Neuron (in vitro differentiated cells): ENCODE measurements around the gene SLC25A1.

Experiments
- H2AFZ ChIP-seq: one replicate; pipeline ENCODE4 v1.6.1; 2013; ENCODE audit warnings: low read depth, mild to moderate bottlenecking, inconsistent platforms, low read length, moderate library complexity
- H3K27me3 ChIP-seq: one replicate; pipeline ENCODE4 v1.6.1; 2013; ENCODE audit warnings: low read length; ENCODE audit not compliant: insufficient read depth
- H3K36me3 ChIP-seq: one replicate; pipeline ENCODE4 v1.6.1; 2013; ENCODE audit warnings: low read length; ENCODE audit not compliant: insufficient read depth
- H3K4me1 ChIP-seq: one replicate; pipeline ENCODE4 v1.6.1; 2013; ENCODE audit warnings: low read length; ENCODE audit not compliant: insufficient read depth
- H3K4me3 ChIP-seq: 2 replicates; pipeline ENCODE4 v1.5.1; 2013; ENCODE audit warnings: mild to moderate bottlenecking, low read length, moderate library complexity
- H3K9me3 ChIP-seq: one replicate; pipeline ENCODE4 v1.6.1; 2013; ENCODE audit warnings: low read length

Gene SLC25A1

DNA sequence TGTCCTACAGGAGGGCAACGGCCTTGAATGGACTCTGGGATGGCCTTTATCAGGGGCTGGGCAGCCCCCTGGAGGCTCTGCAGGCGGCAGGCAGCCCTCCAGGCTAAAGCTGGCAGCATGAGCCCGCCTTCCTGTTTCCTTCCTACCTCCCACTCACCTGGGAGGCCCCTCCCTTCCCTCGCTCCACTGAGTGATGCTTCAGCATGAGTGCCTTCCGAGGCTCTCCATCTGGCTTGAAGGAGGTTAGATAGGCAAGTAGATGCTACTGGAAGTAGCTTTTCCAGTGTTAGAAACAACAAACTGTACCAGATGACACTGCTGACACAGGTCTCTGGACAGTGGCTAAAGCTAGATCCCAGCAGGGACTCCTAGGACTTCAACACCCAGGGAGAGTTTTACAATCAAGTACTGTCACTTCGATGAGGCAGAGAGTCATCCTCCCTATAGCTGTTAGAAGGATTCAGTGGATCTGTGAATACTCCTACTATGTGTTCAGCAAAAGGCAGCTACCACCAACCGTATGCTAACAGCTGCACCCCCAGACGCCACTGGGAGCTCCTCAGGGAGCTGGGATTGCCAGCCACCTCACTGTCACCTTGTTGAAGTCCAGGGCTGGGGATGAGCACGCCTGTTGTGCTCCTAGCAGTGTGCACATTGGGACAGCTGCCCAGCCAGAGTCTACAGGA lies 4.1 kb upstream of the SLC25A1 start:
- no peaks in the 10 kb centered on the region for H3K27me3 ChIP-seq
- no peak overlapping the region for H3K4me3 ChIP-seq
- peaks cover 9% of the 10 kb centered on the region for H3K4me1 ChIP-seq
- H3K9me3 ChIP-seq, result no peaks in the 10 kb centered on the region
- H2AFZ ChIP-seq, result no peak overlapping the region
- H3K36me3 ChIP-seq, result no peaks in the 10 kb centered on the region

DNA sequence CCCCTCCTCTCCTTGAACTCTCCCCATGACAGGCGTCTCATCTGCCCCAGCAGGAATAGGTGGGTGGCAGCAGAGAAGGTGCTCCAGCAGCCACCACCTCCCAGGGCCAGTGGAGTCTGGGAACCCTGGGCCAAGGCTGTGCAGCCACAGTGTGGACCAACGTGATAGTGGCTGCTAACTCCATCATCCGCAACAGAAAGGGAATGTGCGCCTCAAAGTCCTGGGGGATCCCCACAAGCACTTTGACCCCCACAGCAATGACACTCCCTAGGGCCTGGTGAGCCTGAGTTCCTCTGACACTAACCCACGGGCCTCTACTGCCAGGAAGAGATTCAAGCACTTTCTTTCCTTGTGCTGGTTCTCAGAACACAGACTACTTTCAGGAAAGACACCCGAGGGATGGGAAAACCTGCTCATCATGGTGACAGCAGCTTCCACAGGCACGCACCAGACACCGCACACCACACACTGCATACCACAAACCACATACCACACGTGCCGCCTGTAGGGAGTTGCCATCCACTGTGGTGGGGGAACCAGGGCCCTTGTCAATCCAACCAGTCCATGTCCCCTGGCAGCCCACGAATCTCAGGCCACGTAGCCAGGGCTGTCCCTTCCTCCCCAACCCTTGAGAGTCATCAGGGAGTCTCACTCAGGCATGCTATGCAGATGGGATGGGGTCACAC lies 3.4 kb upstream of the SLC25A1 start:
- Histone ChIP-seq H3K36me3 (peaks cover 4% of the 10 kb centered on the region), H3K9me3 (no peaks in the 10 kb centered on the region), H3K4me1 (peaks cover 16% of the 10 kb centered on the region), H3K4me3 (no peak overlapping the region), H3K27me3 (no peaks in the 10 kb centered on the region), H2AFZ (no peak overlapping the region)

DNA sequence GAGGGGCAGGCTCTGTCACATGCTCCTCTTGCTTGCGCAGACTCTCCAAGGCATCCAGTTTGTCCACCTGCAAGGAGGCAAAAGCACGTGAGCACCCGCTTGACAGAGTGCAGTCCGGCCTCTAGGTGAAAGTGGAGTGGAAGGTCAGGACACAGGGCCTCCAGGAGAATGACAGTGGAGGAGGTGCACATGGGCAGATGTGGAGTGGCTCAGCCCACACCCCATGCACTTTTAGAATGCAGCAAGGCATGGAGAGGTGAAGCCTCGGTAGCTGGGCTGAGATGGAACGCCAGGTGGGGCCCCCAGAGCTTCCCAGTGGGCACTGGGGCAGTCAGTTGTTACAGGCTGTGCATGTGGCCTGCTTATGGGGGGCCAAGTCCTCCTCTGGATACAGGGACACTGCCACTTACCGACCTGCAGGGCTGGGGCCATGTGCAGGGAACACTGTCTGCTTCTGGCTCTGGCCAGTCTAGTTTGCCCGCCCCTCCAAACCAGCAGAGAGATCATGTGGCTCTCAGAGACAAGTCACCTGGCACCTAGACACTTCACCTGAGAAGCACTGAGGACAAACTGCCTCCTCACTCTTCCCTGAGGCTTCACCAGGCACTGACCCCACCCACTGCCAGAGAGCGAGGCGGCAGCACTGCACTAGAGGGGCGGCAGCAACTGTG lies 2.3 kb upstream of the SLC25A1 start:
- H3K4me1 ChIP-seq, result peaks cover 18% of the 10 kb centered on the region
- peaks cover 14% of the 10 kb centered on the region for H3K36me3 ChIP-seq
- no peak overlapping the region for H3K4me3 ChIP-seq
- no peaks in the 10 kb centered on the region for H3K27me3 ChIP-seq
- H2AFZ ChIP-seq, result no peak overlapping the region
- no peaks in the 10 kb centered on the region for H3K9me3 ChIP-seq

DNA sequence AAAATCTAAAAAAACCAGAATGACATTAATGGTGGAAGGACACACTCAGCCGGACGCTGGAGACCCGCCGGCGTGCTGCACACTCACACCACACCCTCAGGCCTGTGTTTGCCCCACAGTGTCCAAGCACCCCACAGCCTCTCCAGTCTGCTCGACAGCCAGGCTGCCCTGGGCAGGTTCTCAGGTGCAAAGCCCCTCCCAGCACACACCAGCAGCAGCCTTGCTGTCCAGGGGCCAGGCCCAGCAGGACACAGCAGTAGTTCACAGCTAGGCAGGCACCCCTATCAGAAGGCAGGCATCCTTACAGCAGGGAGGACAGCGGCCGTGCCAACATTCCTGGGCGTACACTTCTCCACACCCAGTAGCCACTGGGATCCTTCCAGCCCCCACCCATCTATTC lies 1.7 kb upstream of the SLC25A1 start:
- Histone ChIP-seq H3K9me3 (no peaks in the 10 kb centered on the region), H3K4me1 (peaks cover 18% of the 10 kb centered on the region), H3K27me3 (no peaks in the 10 kb centered on the region), H2AFZ (no peak overlapping the region), H3K4me3 (no peak overlapping the region), H3K36me3 (peaks cover 21% of the 10 kb centered on the region)

DNA sequence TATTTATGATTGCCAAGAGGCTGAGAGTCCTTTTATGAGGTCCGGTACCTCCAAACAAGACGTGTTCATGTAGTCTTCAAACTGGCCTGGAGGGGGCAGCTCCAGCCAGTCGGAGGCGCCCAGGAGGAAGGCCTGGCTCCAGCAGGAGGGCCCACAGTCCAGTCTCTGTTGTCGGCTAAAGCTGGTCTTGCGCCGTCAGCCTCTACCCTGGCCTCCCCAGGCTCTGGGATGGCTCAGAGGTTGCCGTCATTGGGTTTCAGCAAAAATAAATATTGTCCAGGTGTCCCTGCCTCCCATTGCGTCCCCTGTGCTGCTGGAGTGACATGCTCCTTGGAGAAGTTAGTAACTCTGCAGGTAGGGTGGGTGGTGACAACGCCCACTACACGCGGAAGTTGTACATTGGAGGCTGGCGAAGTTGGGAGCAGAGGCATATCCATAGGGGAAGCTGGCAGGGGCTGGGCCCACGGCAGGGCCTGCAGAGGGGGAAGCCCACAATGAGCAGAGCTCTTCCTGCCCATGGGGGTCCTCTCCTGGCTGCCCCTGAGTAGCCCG lies 1.0 kb upstream of the SLC25A1 start:
- Histone ChIP-seq H3K4me3 (peak overlapping the region; percentile 68), H2AFZ (peak overlapping the region; percentile 89), H3K27me3 (no peaks in the 10 kb centered on the region), H3K9me3 (no peaks in the 10 kb centered on the region), H3K4me1 (peaks cover 19% of the 10 kb centered on the region), H3K36me3 (peaks cover 22% of the 10 kb centered on the region)

DNA sequence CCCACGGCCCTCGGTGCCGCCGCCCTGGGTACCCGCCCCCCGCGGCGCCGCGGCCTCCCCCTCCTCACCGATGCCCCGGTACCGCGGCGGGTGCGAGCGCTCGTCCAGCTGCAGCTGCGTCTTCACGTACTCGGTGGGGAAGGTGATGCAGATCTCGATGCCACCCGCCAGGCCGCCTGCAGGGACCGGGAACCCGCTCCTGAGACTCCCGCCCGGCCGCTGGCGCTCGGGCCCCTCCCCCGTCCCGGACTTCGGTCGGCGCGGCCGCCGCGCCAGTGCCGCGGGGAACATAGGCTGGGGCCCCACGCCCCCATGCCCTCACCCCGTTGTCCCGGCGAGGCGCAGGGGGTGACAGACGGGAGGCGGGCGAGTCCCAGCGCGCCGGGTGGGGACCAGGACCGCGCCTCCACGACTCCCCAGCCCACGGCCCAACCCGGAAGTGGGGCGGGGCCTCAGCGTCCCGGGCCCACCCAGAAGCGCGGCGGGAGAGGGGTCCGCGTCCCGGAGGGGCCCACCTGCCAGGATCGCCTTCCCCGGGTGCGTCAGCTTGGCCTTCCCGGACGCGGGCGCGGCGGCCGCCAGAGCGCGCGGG lies 375 bp downstream of the SLC25A1 start:
- Histone ChIP-seq H3K36me3 (peaks cover 25% of the 10 kb centered on the region), H3K4me1 (peaks cover 30% of the 10 kb centered on the region), H3K9me3 (no peaks in the 10 kb centered on the region), H3K4me3 (peak overlapping the region; percentile 68), H3K27me3 (no peaks in the 10 kb centered on the region), H2AFZ (peak overlapping the region; percentile 89)

DNA sequence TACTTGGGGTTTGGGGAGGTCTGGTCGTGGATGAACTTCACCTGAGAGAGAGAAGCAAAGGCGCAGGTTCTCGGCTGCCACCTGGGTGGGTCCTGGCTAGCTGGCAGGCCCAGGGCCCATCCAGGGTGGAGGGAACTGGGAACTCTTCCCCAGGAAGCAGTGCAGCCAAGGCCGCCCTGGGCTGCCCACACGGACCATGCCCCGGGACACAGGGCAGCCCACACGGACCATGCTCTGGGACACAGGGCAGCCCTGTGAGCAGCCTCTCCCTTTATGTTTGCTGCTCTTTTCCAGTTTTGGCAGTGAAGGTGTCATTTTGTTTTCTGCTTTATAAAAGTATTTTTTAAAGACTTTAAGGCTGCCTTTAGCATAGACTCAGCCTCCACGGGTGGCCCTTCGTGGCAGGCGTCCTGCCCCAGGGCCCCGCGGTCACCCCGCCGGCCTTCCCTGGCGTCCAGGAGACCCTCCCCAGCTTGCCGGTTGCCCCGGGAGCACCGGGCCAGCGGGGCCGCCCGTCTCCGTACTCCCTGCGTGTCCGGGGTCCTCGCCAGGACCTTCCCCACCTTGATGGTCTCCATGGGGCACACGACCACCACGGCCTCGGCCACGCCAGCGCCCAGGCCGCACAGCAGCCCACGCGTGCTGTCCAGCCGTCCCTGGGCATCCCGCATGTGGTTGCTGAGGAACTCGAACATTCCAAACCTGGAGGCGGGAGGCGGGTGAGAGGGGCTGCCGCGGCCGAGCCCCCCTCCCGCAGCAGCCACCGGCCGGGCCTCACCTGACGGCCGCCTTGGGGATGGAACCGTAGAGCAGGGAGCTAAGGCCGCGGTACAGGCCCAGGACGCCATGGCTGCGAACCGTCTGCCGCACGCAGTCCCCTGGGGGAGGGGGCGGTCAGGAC lies 1.1 kb downstream of the SLC25A1 start:
- H2AFZ ChIP-seq, result peak overlapping the region; percentile 89
- peak overlapping the region; percentile 68 for H3K4me3 ChIP-seq
- H3K36me3 ChIP-seq, result peaks cover 28% of the 10 kb centered on the region
- H3K9me3 ChIP-seq, result no peaks in the 10 kb centered on the region
- no peaks in the 10 kb centered on the region for H3K27me3 ChIP-seq
- H3K4me1 ChIP-seq, result peaks cover 37% of the 10 kb centered on the region

DNA sequence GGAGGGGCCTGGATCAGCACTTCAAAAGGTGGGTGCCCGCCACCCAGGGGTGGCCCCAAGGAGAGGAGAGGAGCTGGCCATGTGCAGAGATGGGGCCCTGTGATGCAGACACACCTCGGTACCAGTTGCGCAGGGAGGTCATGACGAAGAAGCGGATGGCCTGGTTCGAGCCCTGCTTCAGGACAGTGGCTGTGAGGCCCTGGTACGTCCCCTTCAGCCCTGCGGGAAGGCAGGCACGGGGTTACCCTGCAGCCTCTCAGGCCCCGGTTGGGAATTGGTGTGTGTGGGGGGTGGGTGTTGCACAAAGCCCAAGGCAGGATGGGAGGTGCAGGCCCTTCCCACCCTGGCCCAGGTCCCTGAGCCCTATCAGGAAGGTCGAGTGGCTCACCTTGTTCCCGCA lies 1.8 kb downstream of the SLC25A1 start:
- Histone ChIP-seq H3K36me3 (peaks cover 28% of the 10 kb centered on the region), H2AFZ (no peak overlapping the region), H3K4me1 (peaks cover 38% of the 10 kb centered on the region), H3K9me3 (no peaks in the 10 kb centered on the region), H3K4me3 (peak overlapping the region; percentile 68), H3K27me3 (no peaks in the 10 kb centered on the region)

DNA sequence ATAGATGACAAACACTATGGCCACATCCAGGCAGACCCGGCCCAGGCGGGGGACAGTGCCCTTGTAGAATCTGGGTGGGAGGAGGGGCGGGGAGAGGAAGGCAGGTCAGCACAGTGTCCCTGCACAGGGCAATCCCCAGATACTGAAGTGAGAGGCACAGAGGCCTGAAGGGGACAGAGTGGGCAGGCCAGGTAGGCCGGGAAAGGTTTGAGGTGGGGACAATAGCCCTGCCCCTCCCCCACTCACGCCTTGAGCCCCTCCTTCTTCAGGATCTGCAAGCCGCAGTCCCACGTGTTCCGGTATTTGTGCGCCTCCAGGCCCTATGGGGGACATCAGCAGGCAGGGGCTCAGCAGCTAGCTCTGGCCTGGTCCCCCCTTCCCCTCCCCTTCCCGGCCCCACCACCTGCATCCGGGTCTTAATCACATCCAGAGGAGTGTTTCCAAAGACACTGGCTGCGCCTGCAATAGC lies 2.3 kb downstream of the SLC25A1 start:
- H3K27me3 ChIP-seq, result no peaks in the 10 kb centered on the region
- H2AFZ ChIP-seq, result no peak overlapping the region
- H3K9me3 ChIP-seq, result no peaks in the 10 kb centered on the region
- H3K36me3 ChIP-seq, result peaks cover 28% of the 10 kb centered on the region
- H3K4me3 ChIP-seq, result no peak overlapping the region
- peaks cover 38% of the 10 kb centered on the region for H3K4me1 ChIP-seq

DNA sequence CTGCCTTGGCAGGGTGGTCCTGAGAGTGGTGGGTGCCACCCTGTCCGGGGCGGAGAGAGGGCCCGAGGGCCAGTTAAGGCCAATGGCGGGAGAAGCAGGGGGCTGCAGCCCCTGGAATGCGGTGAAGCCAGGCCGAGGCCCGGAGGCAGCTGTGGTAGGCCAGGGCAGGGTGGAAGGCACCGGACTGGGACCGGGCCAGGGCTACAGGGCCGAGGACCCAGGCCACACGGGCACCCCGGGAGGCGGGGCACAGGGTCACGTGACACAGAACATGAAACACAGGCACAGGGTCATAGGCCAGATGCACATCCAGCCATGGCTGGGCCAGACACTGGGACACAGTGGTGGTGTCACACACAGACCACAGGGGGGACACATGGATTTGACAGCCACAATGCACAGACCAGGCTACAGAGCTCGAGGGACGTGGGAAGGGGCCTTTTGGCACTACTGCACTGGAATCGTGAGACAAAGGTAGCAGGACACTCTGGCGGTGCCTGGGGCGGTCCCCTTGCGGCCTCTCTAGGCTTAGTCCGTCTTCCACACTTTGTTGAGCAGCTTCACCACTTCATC lies 2.8 kb downstream of the SLC25A1 start:
- H3K4me1 ChIP-seq, result peaks cover 41% of the 10 kb centered on the region
- no peak overlapping the region for H3K4me3 ChIP-seq
- H3K36me3 ChIP-seq, result peaks cover 28% of the 10 kb centered on the region
- no peak overlapping the region for H2AFZ ChIP-seq
- no peaks in the 10 kb centered on the region for H3K27me3 ChIP-seq
- H3K9me3 ChIP-seq, result no peaks in the 10 kb centered on the region

DNA sequence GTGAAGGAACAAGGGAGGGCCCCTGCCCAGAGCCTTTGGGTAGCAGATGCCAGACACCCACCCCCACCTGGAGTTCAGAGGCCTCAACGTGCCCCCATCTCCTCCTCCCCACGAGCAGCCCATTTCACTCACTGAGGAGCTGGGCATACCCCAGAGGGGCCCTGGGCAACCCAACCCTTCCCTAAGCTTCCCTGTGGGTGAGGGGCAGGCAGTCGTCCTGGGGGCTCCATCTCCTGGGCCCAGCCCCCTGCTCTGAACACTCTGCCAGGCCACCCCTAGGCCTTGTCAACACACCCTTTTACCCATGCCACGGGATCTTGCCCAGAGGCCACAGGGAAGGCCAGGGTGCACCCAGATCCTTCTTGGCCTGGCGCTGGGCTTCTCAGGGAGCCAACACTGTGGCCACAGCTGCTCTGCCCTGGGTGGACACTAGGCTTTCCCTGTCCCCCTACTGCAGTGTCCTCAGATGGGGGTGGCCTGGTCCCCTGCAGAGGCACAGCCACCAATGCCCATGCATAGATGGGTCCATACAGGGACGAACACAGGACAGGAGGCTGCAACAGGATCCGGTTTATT lies 3.4 kb downstream of the SLC25A1 start:
- Histone ChIP-seq H3K9me3 (no peaks in the 10 kb centered on the region), H3K4me1 (peaks cover 45% of the 10 kb centered on the region), H3K36me3 (peaks cover 28% of the 10 kb centered on the region), H3K4me3 (no peak overlapping the region), H3K27me3 (peaks cover 2% of the 10 kb centered on the region), H2AFZ (no peak overlapping the region)
